Activated naive CD8-positive, alpha-beta T cell treated with anti-CD3 and anti-CD28 coated beads, Interleukin-2, amount 50 U/mL, for 16 hours (primary cell): ENCODE measurements around the gene NRXN3.
"Not testable (repeated sequence)": the region's sequence is repeated elsewhere in the genome, so short reads cannot be mapped to it uniquely, and the experiment has no call there.

Source experiments
- DNase-seq: peaks from one replicate; pipeline ENCODE4 v3.0.0-alpha.2; 2020; ENCODE audit warnings: low read depth, low spot score

Gene NRXN3

GRCh38 chr14:78486081-78486480 lies 315.9 kb downstream of the NRXN3 start:
- no peak for DNase-seq

GRCh38 chr14:78486621-78487020 lies 316.4 kb downstream of the NRXN3 start:
- no peak for DNase-seq

- not testable (repeated sequence) for DNase-seq
Observed at GRCh38 chr14:78487573-78487972, 317.4 kb downstream of the NRXN3 start.

- no peak for DNase-seq
Observed at GRCh38 chr14:78488938-78489337, 318.8 kb downstream of the NRXN3 start.

GRCh38 chr14:78491048-78491447 lies 320.9 kb downstream of the NRXN3 start:
- DNase-seq: no peak

- DNase-seq: no peak
Observed at GRCh38 chr14:78498062-78498595, 328.0 kb downstream of the NRXN3 start.

- no peak for DNase-seq
Observed at GRCh38 chr14:78501909-78502308, 331.7 kb downstream of the NRXN3 start.

GRCh38 chr14:78508023-78508422 lies 337.9 kb downstream of the NRXN3 start:
- no peak for DNase-seq

GRCh38 chr14:78509516-78509915 lies 339.3 kb downstream of the NRXN3 start:
- DNase-seq: no peak

GRCh38 chr14:78512021-78512420 lies 341.8 kb downstream of the NRXN3 start:
- no peak for DNase-seq

GRCh38 chr14:78519863-78520262 lies 349.7 kb downstream of the NRXN3 start:
- no peak for DNase-seq

GRCh38 chr14:78524196-78524595 lies 354.0 kb downstream of the NRXN3 start:
- no peak for DNase-seq

GRCh38 chr14:78524766-78525165 lies 354.6 kb downstream of the NRXN3 start:
- DNase-seq: no peak

- DNase-seq: no peak
Observed at GRCh38 chr14:78530078-78530477, 359.9 kb downstream of the NRXN3 start.

GRCh38 chr14:78534141-78534540 lies 364.0 kb downstream of the NRXN3 start:
- DNase-seq: no peak

- no peak for DNase-seq
Observed at GRCh38 chr14:78535041-78535440, 364.9 kb downstream of the NRXN3 start.

GRCh38 chr14:78541788-78542187 lies 371.6 kb downstream of the NRXN3 start:
- not testable (repeated sequence) for DNase-seq

GRCh38 chr14:78543433-78543832 lies 373.3 kb downstream of the NRXN3 start:
- DNase-seq: no peak

- no peak for DNase-seq
Observed at GRCh38 chr14:78561074-78561473, 390.9 kb downstream of the NRXN3 start.

GRCh38 chr14:78566026-78566858 lies 396.1 kb downstream of the NRXN3 start:
- peak; percentile 26 for DNase-seq

GRCh38 chr14:78566859-78567172 lies 396.6 kb downstream of the NRXN3 start:
- DNase-seq: no peak

- no peak for DNase-seq
Observed at GRCh38 chr14:78567343-78567742, 397.2 kb downstream of the NRXN3 start.

GRCh38 chr14:78573736-78574135 lies 403.6 kb downstream of the NRXN3 start:
- DNase-seq: not testable (repeated sequence)
